Fibroblast of the aortic adventitia (primary cell): ENCODE results near the gene SLCO4C1. TPM values are rescaled to one million over a fixed set of nuclear protein-coding genes. Genes with fewer than 3 reads are reported as not detected.

Source experiments
- DNase-seq: peaks from one replicate; pipeline ENCODE4 v3.0.0-alpha.2; 2010; ENCODE audit warnings: low read depth
- H3K4me3 ChIP-seq: 2 replicates; pipeline ENCODE4 v1.5.1; 2011; ENCODE audit warnings: low read depth, mild to moderate bottlenecking, control low read depth, low read length, moderate library complexity
- CTCF ChIP-seq: IDR thresholded peaks from 2 replicates; pipeline ENCODE4 v1.5.1; 2011; ENCODE audit warnings: mild to moderate bottlenecking, low read length, control low read depth, inconsistent platforms; ENCODE audit not compliant: insufficient read depth
- total RNA-seq: library from RNA; depleted of rRNA; stranded (reverse); fragments of >200 nt; gene quantifications from 2 replicates; pipeline ENCODE4 v1.2.3, GENCODE V29; 2012; ENCODE audit warnings: low replicate concordance

Gene SLCO4C1
- total RNA-seq, 1 donor: 0.09 TPM

GRCh38 chr5:102289251-102289899 lies 6.7 kb downstream of the SLCO4C1 start:
- no peak for TF ChIP-seq CTCF
- H3K4me3 ChIP-seq: no peak overlapping the region
- no peak for DNase-seq

DNA sequence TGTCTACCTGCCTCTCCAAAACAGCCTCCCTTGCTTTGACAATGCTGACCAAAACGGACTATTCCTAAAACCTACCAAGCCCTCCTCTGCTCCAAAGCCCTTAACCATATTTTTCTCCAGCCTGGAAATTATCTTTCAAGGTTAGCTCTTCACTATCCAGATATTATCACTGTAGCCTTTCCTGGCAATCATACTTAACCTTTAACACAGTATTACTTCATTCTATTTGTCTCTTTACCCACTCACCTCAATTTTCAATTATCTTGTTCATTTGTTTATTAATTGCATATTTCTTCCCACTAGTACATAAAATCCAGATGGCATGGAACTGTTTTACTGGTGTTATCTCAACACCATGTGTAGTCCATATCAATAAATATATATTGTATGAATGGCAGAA lies 7.5 kb downstream of the SLCO4C1 start:
- no peak overlapping the region for H3K4me3 ChIP-seq
- no peak for TF ChIP-seq CTCF
- DNase-seq: no peak

DNA sequence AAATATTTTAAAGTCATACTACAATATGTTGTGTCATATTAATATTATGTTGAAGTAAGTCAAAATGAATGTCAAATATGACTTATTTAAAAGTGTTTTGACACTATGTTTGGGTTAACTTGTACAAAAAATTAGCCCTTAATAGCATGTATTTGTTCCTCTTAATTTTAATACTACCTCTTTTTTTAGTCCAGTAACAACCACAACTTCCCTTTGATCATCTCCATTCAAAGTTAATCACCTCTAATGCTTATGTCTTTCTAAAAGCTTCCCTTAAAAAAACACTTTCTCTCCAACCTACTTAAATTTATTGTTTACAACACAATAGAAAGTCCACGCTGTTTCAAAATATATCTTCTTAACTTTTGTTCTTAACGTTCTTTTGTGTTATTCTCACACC lies 9.6 kb downstream of the SLCO4C1 start:
- no peak overlapping the region for H3K4me3 ChIP-seq
- TF ChIP-seq CTCF: no peak
- DNase-seq: no peak

- no peak for DNase-seq
- TF ChIP-seq CTCF: no peak
- H3K4me3 ChIP-seq: no peak overlapping the region
Observed at GRCh38 chr5:102283102-102283797, 12.8 kb downstream of the SLCO4C1 start.

GRCh38 chr5:102279711-102280110 lies 16.4 kb downstream of the SLCO4C1 start:
- DNase-seq: no peak
- TF ChIP-seq CTCF: no peak
- no peak overlapping the region for H3K4me3 ChIP-seq

GRCh38 chr5:102278231-102278630 lies 17.9 kb downstream of the SLCO4C1 start:
- no peak overlapping the region for H3K4me3 ChIP-seq
- TF ChIP-seq CTCF: no peak
- DNase-seq: no peak
